Tibial nerve (tissue), 4 donors: ENCODE data around the gene CRNN.

Experiments used
- CTCF ChIP-seq, 5 experiments: fragments of 200-600 bp in 3 of 5; fragments of 450-650 bp in 2 of 5; sonication (generic) in 3 of 5; IDR thresholded peaks; one replicate each; pipeline ENCODE4 v1.5.1; 2016 to 2019; ENCODE audit warnings: antibody characterized with exemption in 5 of 5, mild to moderate bottlenecking in 3 of 5, moderate library complexity in 2 of 5
- EP300 ChIP-seq, 2 donors: sonication (generic); formaldehyde crosslinking; IDR thresholded peaks; one replicate each; pipeline ENCODE4 v1.6.1; 2017; ENCODE audit warnings: antibody characterized with exemption in 2 of 2, mild to moderate bottlenecking in 1 of 2
- POLR2A ChIP-seq, 2 donors: fragments of 450-650 bp; IDR thresholded peaks; one replicate each; pipeline ENCODE4 v1.6.1; 2017; ENCODE audit warnings: antibody characterized with exemption in 2 of 2, mild to moderate bottlenecking in 2 of 2, moderate library complexity in 2 of 2

GRCh38 chr1:152436593-152437496 lies 22.8 kb upstream of the CRNN start:
- TF ChIP-seq CTCF (IDR thresholded peaks at IDR 0.05) (no peak), POLR2A (IDR thresholded peaks at IDR 0.05) (no peak), EP300 (IDR thresholded peaks at IDR 0.05) (no peak)
